DND-41 (cell line): ENCODE measurements around the gene ANKRD11.

Experiments used
- ATAC-seq: fragments of 200-7000 bp; cut with Tn5 transposase; 3 replicates; pipeline ENCODE4 v1.9.1; 2021; ENCODE audit warnings: low read depth; ENCODE audit not compliant: insufficient read depth
- DNase-seq: peaks from one replicate; pipeline ENCODE4 v3.0.0-alpha.2; 2020
- H2AFZ ChIP-seq: 2 replicates; pipeline ENCODE4 v1.6.0; 2012; ENCODE audit warnings: low read depth, low read length
- H3K27ac ChIP-seq: 2 replicates; pipeline ENCODE4 v1.5.1; 2012; ENCODE audit warnings: low read length, inconsistent platforms
- H3K27me3 ChIP-seq: fragments of 200-600 bp; sonication (generic); 2 replicates; pipeline ENCODE4 v1.6.0; 2012; ENCODE audit warnings: low read length, mild to moderate bottlenecking, inconsistent platforms; ENCODE audit not compliant: insufficient read depth, poor library complexity
- H3K36me3 ChIP-seq: 2 replicates; pipeline ENCODE4 v1.5.1; 2012; ENCODE audit warnings: low read length, inconsistent platforms; ENCODE audit not compliant: insufficient read depth
- H3K4me1 ChIP-seq: 2 replicates; pipeline ENCODE4 v1.5.1; 2012; ENCODE audit warnings: mild to moderate bottlenecking, low read length; ENCODE audit not compliant: insufficient read depth
- H3K4me2 ChIP-seq: 2 replicates; pipeline ENCODE4 v1.6.0; 2012; ENCODE audit warnings: mild to moderate bottlenecking, moderate library complexity, low read length, inconsistent platforms; ENCODE audit not compliant: insufficient read depth
- H3K4me3 ChIP-seq, 2 experiments: fragments of 200-600 bp in 1 of 2; shearing (Covaris generic) in 1 of 2; 2 replicates each; pipeline ENCODE4 v1.5.1; 2012 to 2016; ENCODE audit warnings: inconsistent platforms in 2 of 2, low read length in 2 of 2, mild to moderate bottlenecking in 2 of 2, low read depth in 1 of 2, moderate library complexity in 1 of 2
- H3K79me2 ChIP-seq: 2 replicates; pipeline ENCODE4 v1.6.0; 2012; ENCODE audit warnings: low read length, inconsistent platforms; ENCODE audit not compliant: insufficient read depth
- H3K9ac ChIP-seq: 2 replicates; pipeline ENCODE4 v1.6.0; 2012; ENCODE audit warnings: low read depth, mild to moderate bottlenecking, inconsistent platforms, low read length, moderate library complexity
- H3K9me3 ChIP-seq: 2 replicates; pipeline ENCODE4 v1.5.1; 2012; ENCODE audit warnings: low read length, moderate library complexity, mild to moderate bottlenecking, inconsistent platforms; ENCODE audit not compliant: insufficient read depth, severe bottlenecking
- H4K20me1 ChIP-seq: 2 replicates; pipeline ENCODE4 v1.6.0; 2012; ENCODE audit warnings: low read length; ENCODE audit not compliant: insufficient read depth
- CTCF ChIP-seq: IDR thresholded peaks from 2 replicates; pipeline ENCODE4 v1.5.1; 2012; ENCODE audit warnings: borderline replicate concordance, low read length, moderate library complexity, mild to moderate bottlenecking; ENCODE audit not compliant: poor library complexity, severe bottlenecking; ENCODE audit errors: extremely low read depth
- EZH2 ChIP-seq: IDR thresholded peaks from 3 replicates; pipeline ENCODE4 v1.6.1; 2012; ENCODE audit warnings: borderline replicate concordance, low read depth, mild to moderate bottlenecking, moderate library complexity, low read length, inconsistent platforms; ENCODE audit not compliant: severe bottlenecking

ANKRD11 gene

GRCh38 chr16:89323120-89323960 lies 167.0 kb downstream of the ANKRD11 start:
- ATAC-seq (no peak), DNase-seq (no peak)
- H3K79me2 ChIP-seq = peaks cover 100% of the 10 kb centered on the region
- H3K36me3 ChIP-seq = peaks cover 49% of the 10 kb centered on the region
- H3K4me2 ChIP-seq = no peak overlapping the region
- H3K4me3 ChIP-seq = no peak overlapping the region
- H3K27ac ChIP-seq = no peak overlapping the region; the same call in 1 of the 2 replicates
- peaks cover 50% of the 10 kb centered on the region for H3K4me1 ChIP-seq
- H2AFZ ChIP-seq = no peak overlapping the region
- H4K20me1 ChIP-seq = peaks cover 96% of the 10 kb centered on the region
- H3K9ac ChIP-seq = no peak overlapping the region
- no peaks in the 10 kb centered on the region for H3K9me3 ChIP-seq
- no peaks in the 10 kb centered on the region for H3K27me3 ChIP-seq
- TF ChIP-seq EZH2 (no peak), CTCF (no peak)

- Histone ChIP-seq H3K9ac (no peak overlapping the region), H4K20me1 (peaks cover 96% of the 10 kb centered on the region), H3K27ac (peak overlapping the region; percentile 34; the same call in 1 of the 2 replicates), H3K36me3 (peaks cover 53% of the 10 kb centered on the region), H3K4me3 (no peak overlapping the region), H3K79me2 (peaks cover 100% of the 10 kb centered on the region), H2AFZ (no peak overlapping the region), H3K4me2 (no peak overlapping the region), H3K4me1 (peaks cover 58% of the 10 kb centered on the region), H3K27me3 (no peaks in the 10 kb centered on the region), H3K9me3 (no peaks in the 10 kb centered on the region)
- DNase-seq (no peak), ATAC-seq (peak; percentile 52; the same call in 1 of the 3 replicates)
- no peak for TF ChIP-seq EZH2
- no peak for TF ChIP-seq CTCF
Measured at GRCh38 chr16:89322321-89323119, 167.8 kb downstream of the ANKRD11 start.

GRCh38 chr16:89320782-89321501 lies 169.4 kb downstream of the ANKRD11 start:
- H3K4me3 ChIP-seq = no peak overlapping the region
- H3K4me1 ChIP-seq = peaks cover 71% of the 10 kb centered on the region
- peaks cover 100% of the 10 kb centered on the region for H3K79me2 ChIP-seq
- H3K27me3 ChIP-seq = no peaks in the 10 kb centered on the region
- H3K9ac ChIP-seq = no peak overlapping the region
- no peak overlapping the region; the same call in 1 of the 2 replicates for H3K27ac ChIP-seq
- H3K36me3 ChIP-seq = peaks cover 56% of the 10 kb centered on the region
- DNase-seq (no peak), ATAC-seq (no peak)
- no peaks in the 10 kb centered on the region for H3K9me3 ChIP-seq
- no peak for TF ChIP-seq EZH2
- no peak for TF ChIP-seq CTCF
- H2AFZ ChIP-seq = no peak overlapping the region
- no peak overlapping the region for H3K4me2 ChIP-seq
- H4K20me1 ChIP-seq = peaks cover 96% of the 10 kb centered on the region
